Measurements from ENCODE around the gene RNF151.
A peak's percentile ranks its signal among the peaks of the same experiment; 100 is the strongest.
"Not testable (repeated sequence)": the region's sequence is repeated elsewhere in the genome, so short reads cannot be mapped to it uniquely, and the experiment has no call there.

The RNF151 gene

GRCh38 chr16:1960665-1961630 is 5.7 kb upstream of the RNF151 start:
- DNase-seq = peak; percentile 41

DNA sequence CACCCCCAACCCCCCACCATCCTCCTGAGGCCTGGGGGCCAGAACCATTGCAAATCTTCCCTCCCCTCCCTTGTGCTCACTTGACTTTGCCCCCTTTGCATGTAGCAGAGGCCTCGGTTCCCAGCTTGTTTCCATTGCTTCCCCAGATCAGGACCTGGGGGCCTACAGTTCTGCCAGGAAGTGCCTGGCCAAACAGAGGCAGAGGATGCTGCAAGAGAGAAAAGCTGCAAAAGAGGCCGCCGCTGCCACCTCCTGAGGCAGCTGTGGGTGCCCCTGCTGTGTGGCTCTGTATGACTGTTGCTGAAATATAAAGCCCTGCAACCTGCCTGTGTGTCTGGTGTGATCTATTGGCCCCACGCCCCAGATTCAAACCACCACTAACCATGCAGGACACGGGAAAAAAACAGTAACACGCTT is 5.0 kb upstream of the RNF151 start:
- no peak for DNase-seq

DNA sequence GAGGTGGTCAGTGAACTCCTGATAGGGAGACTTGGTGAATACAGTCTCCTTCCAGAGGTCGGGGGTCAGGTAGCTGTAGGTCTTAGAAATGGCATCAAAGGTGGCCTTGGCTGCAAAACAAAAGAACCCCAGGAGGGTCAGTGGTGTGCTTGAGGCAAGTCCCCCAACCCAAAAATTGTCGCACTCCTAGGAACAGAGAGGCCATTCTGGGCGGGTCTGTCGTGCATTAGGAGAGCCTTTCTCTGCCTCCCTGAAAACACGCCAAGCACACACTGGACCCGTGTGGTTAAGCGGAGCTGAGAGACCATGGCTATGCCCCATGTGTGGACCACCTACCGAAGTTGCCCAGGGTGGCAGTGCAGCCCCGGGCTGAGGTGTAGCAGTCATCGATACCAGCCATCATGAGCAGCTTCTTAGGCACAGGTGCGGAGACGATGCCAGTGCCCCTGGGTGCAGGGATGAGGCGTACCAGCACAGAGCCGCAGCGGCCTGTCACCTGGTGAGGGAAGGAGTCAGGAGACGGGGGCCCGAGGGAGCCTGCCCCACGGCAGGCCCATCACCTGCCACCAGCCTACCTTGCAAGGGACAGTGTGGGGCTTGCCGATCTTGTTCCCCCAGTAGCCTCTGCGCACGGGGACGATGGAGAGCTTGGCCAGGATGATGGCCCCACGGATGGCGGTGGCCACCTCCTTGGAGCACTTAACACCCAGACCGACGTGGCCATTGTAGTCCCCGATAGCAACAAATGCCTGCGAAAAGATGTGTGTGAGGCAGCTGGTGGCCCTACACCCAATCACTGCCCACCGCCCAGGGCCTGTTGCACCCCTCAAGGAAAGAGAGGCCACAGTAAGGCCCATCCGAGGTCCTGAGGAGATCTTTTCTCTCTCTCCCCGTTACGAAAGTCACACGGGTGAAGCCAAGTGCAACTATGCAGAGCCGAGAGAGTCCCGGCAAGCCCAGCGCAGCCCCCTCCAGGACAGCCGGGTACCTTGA is 4.2 kb upstream of the RNF151 start:
- not testable (repeated sequence) for DNase-seq

- DNase-seq = no peak
These were observed 2.7 kb upstream of the RNF151 start for GRCh38 chr16:1963806-1964505.

DNA sequence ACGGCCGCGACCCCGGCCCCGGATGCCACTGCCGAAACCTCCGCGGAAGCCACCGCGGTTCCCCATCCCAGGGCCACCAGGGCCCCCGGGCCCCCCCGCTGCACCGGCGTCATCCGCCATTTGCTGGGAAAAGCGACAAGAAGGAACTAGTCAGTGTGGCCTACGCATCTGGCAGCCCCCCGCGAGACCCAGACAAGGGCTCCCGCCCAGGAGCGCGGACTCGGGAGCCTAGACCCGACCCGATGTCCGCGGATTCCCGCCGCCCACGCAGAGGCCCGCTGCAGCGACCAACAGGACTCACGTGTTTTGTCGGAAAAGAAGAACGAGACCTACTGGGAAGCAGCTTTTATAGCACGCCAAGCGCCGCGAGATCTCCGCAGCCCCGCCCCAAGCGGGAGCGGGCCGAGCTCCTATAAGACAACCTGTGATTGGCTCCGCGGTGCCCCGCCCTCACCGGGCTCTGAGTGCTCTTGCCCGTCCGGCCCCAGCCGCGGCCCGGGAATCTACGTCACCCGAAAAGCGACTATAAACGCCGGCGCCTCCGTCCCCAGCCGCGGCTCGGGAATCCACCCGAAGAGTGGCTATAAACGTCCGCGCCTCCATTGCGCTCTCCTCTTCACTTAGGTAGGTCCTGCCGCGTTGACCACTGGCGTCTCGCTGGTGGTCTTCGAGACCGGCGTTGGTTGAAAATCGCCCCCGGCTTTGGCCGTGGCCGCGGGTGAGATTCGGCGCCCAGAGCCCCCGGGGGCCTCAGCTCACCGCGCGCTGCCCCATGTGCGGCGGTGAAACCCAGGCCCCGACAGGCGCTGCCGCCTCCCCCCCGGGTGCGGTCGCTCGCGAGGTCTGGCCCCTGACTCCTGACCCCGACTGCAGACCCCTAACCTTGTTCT is 1.9 kb upstream of the RNF151 start, which contains the start of gene RPS2:
RPS2 (minus strand) TSS at position 321 of the 890 bp plus-strand sequence; CDS start at position 120, 201 bp downstream.
- peak; percentile 97 for DNase-seq

DNA sequence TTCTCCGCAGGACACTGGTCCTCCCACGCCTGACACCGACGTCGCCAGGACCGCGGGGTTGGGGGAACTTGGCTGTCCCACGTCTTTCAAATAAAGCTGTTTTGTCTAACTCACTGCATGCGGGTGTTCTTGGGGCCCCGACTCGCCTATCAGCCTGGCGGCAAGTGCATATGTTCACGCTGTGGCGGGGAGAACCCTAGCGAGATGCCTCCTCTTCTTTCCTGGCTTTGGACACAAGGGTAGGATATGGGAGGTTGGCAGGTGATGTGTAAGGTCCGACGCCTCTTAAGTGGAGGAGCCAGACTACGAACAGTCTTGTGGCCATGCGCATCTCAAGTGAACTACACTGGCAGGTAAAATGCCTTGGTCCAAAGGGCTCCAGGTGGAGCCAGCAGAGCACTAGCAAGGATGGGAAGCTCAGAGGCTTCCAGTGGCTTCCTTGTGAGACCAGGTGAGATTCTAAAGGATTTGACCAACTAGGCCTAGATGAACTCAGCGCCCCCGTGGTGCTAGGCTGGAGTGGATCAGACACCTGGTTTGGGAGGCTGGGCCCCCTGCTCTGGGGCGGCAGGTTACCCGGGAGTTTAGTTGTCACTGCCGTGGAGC is 1.2 kb upstream of the RNF151 start:
- DNase-seq = no peak

GRCh38 chr16:1968146-1968953 is 1.7 kb downstream of the RNF151 start:
- DNase-seq = no peak

- peak; percentile 98 for DNase-seq
These were observed 5.3 kb downstream of the RNF151 start, which contains the start of gene TBL3 for GRCh38 chr16:1971796-1972489. Gene TBL3, plus strand, starts transcription at chr16:1972053. Its CDS starts 112 bp downstream, at chr16:1972165.

GRCh38 chr16:1972490-1972877 is 5.8 kb downstream of the RNF151 start:
- DNase-seq = peak; percentile 27

DNA sequence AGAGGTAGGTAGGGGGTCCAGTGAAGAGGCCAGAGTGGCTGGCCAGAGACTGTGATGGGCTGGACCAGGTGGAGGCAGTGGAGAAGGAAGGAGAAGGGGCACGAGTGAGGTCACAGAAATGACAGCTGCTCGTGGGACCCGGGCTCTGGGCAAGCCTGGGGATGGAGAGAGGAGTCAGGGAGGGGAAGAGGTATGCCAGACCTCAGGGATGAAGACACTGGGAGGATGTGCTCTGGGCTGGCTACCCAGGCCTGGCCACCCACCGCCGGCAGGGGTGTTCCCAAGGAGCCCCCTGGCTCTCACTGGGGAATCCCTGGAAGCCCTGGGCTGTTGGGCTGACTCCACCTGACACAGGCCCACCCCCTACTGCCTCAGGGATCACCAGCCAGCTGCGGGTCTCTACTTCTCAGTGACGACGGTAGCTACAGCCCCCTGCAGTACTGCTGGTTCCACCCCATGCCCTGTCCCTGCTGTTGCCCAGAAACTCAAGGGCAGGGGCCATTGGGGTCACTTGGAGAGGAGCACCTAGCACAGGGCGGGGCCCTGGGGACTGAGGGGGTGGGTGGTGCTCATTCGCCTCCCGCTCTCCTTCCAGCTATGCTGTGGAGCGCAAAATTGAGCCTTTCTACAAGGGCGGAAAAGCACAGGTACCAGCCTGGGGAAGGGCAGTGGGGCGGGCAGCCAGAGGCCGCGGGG is 7.0 kb downstream of the RNF151 start:
- no peak for DNase-seq

- no peak for DNase-seq
These were observed 7.8 kb downstream of the RNF151 start for GRCh38 chr16:1974157-1975070.

- DNase-seq = no peak
These were observed 9.0 kb downstream of the RNF151 start for GRCh38 chr16:1975432-1976215.

GRCh38 chr16:1976216-1976520 is 9.5 kb downstream of the RNF151 start:
- no peak for DNase-seq

GRCh38 chr16:1976951-1977874 is 10.6 kb downstream of the RNF151 start:
- no peak for DNase-seq

GRCh38 chr16:1977875-1978268 is 11.2 kb downstream of the RNF151 start:
- DNase-seq = no peak
